Measurements from ENCODE around the gene B3GNT9.

B3GNT9 gene

DNA sequence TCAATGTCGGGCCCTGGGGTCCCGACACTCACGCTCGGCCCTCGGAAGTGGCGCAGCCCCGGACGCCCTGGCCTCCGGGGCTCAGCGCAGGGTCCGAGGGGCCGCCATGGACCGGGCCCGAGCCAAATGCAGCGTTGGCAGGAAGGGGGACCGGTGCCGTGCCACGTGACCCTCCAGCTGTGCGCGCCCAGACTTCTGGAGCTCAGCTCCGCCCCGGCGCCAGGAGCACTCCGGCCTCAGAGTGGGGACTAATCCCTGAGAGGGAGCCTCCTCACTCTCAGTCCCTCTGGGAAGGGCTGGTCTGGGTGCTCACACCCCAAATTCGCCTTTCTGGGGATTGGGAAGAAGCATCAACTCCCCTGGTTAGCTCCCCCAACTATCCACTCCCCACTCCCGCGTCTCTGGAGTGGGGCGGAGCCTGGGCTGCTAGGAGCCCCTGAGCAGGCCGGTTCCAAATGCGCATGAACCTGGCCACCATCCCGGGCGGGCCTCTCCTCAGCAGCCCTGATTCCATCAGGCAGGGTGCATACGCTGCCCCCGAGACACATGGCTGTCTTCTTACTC is at the start of gene B3GNT9:
Gene B3GNT9 (minus strand): TSS at position 166 of the 564 bp plus-strand sequence. CDS start 513 bp downstream, outside the sequence.
- in situ Hi-C loops (cut with MboI; ENCODE audit: low sequenced_read_pairs) = no loop called here

GRCh38 chr16:67200491-67200890 is 49.7 kb upstream of the B3GNT9 start:
- in situ Hi-C loops (cut with MboI; ENCODE audit: low sequenced_read_pairs) = no loop called here

DNA sequence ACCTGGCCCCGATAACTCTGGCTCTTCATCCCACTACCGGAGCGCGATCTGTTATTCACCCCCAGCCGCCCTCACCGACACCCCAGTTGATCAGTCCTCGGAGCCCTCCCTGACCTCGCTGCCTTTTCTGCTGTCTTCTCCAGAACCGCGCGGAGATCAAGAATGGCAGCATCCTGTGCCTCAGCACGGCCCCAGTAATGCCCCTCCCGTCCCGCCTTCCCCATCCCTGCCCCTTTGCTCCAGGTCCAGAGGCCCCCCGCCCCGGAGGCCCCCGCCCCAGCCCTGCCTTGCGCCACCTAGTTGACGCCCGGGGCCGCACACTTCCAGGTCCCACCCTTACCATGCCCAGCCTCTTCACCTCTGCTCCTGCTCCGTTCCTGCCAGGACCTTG is 49.0 kb upstream of the B3GNT9 start:
- in situ Hi-C loops (cut with MboI; ENCODE audit: low sequenced_read_pairs) = no loop called here

GRCh38 chr16:67199011-67199807 is 48.4 kb upstream of the B3GNT9 start, which contains the start of gene ELMO3:
Gene ELMO3, plus strand, starts transcription at chr16:67199131. Its CDS starts 196 bp downstream, at chr16:67199327.
- in situ Hi-C loops (cut with MboI; ENCODE audit: low sequenced_read_pairs) = no loop called here

DNA sequence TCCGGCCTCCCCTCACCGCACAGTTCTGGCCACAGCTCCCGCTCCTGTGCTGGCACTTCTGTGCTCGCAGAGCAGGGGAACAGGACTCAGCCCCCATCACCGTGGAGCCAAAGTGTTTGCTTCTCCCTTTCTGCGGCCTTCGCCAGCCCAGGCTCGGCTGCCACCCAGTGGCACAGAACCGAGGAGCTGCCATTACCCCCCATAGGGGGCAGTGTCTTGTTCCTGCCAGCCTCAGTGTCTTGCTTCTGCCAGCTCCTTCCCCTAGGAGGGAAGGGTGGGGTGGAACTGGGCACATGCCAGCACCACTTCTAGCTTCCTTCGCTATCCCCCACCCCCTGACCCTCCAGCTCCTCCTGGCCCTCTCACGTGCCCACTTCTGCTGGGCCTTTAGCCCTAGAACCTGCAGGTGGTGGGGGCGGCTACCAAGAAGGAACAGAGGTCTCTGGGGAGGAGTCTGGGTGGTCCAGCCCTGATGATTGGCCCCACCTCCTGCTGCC is 47.5 kb upstream of the B3GNT9 start:
- in situ Hi-C loops (cut with MboI; ENCODE audit: low sequenced_read_pairs) = no loop called here

DNA sequence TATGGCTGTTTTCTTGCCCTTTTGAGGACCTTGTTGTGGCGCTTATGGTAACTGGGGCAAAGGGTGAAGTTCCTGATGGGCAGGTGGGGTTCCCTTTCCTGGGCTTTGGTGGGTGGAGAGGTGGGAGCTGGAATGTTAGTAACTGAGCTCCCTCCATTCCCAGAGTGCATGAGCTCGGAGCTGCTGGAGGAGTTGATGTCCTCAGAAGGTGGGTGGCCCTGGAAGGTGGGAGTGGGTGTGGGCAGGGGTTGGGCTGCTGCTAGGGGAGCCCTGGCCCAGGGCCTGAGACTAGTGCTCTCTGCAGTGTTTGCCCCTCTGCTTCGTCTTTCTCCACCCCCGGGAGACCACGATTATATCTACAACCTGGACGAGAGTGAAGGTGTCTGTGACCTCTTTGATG is 46.9 kb upstream of the B3GNT9 start:
- in situ Hi-C loops (cut with MboI; ENCODE audit: low sequenced_read_pairs) = no loop called here

GRCh38 chr16:67196881-67197280 is 46.1 kb upstream of the B3GNT9 start:
- in situ Hi-C loops (cut with MboI; ENCODE audit: low sequenced_read_pairs) = no loop called here

DNA sequence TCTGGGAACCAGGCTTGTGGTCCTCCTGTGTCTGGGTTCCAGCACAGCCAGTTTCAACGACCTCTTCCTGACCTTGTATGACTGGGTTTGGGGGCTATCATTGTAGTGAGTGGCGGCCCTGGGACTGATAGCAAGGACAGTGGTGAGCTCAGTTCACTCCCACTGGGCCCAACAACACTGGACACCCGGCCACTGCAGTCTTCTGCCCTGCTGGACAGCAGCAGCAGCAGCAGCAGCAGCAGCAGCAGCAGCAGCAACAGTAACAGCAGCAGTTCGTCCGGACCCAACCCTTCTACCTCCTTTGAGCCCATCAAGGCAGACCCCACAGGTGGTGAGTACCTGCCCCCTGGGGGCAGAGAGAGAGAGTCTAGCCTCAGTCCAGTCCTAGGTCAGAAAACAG is 44.9 kb upstream of the B3GNT9 start:
- in situ Hi-C loops (cut with MboI; ENCODE audit: low sequenced_read_pairs) = no loop called here

- in situ Hi-C loops (cut with MboI; ENCODE audit: low sequenced_read_pairs) = no loop called here
Measured at GRCh38 chr16:67194260-67194659, 43.5 kb upstream of the B3GNT9 start.

- in situ Hi-C loops (cut with MboI; ENCODE audit: low sequenced_read_pairs) = no loop called here
Measured at GRCh38 chr16:67193536-67193935, 42.7 kb upstream of the B3GNT9 start.

DNA sequence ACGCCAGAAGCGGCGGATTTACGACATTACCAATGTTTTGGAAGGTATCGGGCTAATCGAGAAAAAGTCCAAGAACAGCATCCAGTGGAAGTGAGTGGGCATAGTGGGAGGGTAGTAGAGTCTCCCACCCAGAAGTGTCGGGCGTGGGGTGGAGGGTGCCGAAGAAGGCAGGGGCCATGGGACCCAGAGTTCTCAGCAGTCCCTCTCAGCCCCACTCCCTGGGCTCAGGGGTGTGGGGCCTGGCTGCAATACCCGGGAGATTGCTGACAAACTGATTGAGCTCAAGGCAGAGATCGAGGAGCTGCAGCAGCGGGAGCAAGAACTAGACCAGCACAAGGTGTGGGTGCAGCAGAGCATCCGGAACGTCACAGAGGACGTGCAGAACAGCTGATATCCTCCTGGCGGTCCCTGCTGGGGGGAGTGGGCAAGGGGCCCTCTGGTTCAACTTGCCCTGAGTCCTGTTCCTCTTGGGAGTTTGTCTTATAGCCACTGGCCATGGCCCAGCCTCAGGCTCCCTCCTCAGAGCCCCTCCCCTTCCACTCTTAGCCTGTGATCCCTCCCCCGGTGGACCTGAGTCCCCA is 42.1 kb upstream of the B3GNT9 start:
- in situ Hi-C loops (cut with MboI; ENCODE audit: low sequenced_read_pairs) = no loop called here

DNA sequence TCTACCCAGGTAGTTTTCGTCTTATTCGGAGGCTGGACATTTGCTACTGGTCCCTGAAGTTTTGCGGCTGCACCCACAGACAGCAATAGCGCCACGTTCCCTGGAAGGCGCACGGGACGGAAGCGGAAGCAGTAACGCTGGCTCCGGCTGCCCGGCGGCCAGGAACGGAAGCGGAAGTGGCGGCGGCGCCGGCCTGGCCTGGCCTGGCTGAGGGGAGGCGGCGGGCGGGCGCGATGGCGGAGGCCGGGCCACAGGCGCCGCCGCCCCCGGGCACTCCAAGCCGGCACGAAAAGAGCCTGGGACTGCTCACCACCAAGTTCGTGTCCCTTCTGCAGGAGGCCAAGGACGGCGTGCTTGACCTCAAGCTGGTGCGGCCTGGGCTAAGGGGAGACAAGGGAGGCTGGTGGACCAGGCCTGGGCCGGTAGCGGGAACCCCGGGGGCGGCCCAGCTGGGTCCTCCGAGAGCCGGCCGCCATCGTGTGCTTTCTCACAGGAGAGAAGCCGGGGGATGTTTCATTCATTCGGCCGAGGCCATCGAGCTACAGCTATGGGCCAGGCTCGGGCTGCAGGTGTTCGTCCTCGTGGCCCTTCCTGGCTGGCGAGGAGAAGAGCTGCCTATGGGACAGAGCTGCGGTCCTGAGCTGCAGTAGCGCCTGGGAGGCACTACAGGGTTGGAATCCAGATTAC is 41.3 kb upstream of the B3GNT9 start, which contains the start of gene E2F4:
Gene E2F4 (plus strand): TSS at position 161 of the 687 bp plus-strand sequence. CDS start 73 bp downstream, at position 234.
- in situ Hi-C loops (cut with MboI; ENCODE audit: low sequenced_read_pairs) = no loop called here

GRCh38 chr16:67191411-67191994 is 40.7 kb upstream of the B3GNT9 start:
- in situ Hi-C loops (cut with MboI; ENCODE audit: low sequenced_read_pairs) = no loop called here

- in situ Hi-C loops (cut with MboI; ENCODE audit: low sequenced_read_pairs) = no loop called here
Measured at GRCh38 chr16:67190448-67191399, 39.9 kb upstream of the B3GNT9 start.

DNA sequence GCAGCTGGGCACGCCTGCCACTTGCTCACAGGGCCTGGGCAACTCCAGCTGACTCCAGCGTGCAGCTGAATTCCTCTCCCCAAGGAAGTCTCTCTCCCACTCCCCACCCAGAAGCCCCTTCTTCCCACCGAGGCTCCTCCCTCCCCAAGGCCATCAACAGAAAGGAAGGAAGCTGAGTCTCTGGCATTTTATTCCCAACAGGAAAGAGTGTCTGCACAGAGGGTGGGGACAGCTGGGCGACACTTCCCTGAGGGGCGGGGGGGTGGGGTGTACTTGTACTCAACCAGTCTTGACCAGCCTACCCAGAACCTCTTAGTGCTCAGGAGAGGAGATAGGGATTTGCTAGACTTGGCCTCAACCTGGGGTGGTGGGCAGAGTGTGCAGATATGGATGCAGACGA is 39.2 kb upstream of the B3GNT9 start, which contains the start of gene EXOC3L1:
Gene EXOC3L1 (minus strand): TSS at position 96 of the 400 bp plus-strand sequence. CDS start 460 bp downstream, outside the sequence.
- in situ Hi-C loops (cut with MboI; ENCODE audit: low sequenced_read_pairs) = no loop called here

DNA sequence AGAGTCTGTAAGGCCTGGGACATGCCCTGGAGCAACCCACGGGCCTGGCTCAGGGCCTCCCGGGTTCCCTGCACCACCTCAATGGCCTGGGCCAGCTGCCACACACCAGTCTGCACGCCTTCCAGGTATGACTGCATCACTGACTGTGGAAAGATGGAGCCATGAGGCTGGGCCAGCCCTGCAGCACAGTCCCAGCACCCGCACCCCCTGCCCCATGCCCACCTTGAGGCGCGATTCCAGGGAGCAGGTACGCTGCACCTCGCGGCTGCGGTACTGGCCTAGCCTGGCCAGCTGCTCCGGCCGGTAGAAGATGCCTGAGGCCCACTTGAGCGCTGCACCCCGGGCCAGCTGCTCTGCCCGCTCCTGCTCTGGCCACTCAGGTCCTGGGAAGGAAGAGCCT is 38.0 kb upstream of the B3GNT9 start:
- in situ Hi-C loops (cut with MboI; ENCODE audit: low sequenced_read_pairs) = no loop called here

- in situ Hi-C loops (cut with MboI; ENCODE audit: low sequenced_read_pairs) = no loop called here
Measured at GRCh38 chr16:67188323-67188722, 37.5 kb upstream of the B3GNT9 start.

DNA sequence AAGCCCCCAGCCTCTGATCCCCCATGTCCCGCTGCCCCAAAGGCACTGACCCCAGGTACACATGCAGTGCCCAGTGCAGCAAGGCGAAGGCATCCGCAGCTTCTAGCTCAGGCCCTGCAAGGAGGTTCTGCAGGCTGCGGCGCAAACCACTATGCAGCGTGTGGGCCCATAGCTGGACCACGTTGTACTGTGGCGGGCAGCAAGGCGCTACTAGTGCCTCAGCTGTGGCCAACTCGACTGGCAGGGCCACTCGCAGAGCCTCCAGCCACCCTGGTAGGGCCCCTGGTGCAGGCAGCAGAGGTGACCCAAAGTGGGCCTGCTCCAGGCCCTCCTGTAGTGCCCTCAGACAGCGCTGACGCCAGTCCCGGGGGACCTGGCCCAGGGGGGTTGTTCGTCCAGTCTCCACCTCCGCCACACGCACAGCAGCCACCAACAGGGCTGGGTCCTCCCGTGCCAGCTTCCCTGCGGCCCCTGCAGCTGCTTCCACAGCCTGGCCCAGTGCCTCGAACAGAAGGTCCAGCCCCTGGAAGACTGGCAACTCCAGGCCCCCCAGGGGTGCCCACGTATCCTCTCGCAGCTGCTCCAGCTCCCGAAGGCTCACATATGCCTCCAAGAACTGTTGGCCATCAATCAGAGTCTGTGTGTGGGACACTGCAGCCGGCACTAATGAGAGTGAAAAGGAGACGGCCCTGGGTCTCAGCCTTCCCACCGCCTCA is 36.5 kb upstream of the B3GNT9 start:
- in situ Hi-C loops (cut with MboI; ENCODE audit: low sequenced_read_pairs) = no loop called here

- in situ Hi-C loops (cut with MboI; ENCODE audit: low sequenced_read_pairs) = no loop called here
Measured at GRCh38 chr16:67186550-67186950, 35.8 kb upstream of the B3GNT9 start.

All from hTERT RPE-1 (cell line).